PC-9 (cell line): Measurements from ENCODE around the gene ILDR1. TPM values are rescaled to one million over a fixed set of nuclear protein-coding genes. Genes with fewer than 3 reads are reported as not detected.

Experiments used
- BruUV-seq: library from RNA; stranded (reverse); fragments of 400-500 nt; replicated peaks from 2 replicates; lab custom pipeline; 2021; lab: Mats Ljungman, UMichigan
- CTCF ChIA-PET: fragments of 300-600 bp; sonication (Branson Sonifier 250); formaldehyde crosslinking; loops from one replicate; lab custom pipeline; 2022; ENCODE audit warnings: antibody characterized with exemption; lab: Charles Lee
- POLR2A ChIA-PET: fragments of 300-600 bp; sonication (Branson Sonifier 250); formaldehyde crosslinking; loops from one replicate; lab custom pipeline; 2022; ENCODE audit warnings: antibody characterized with exemption; ENCODE audit not compliant: unreplicated experiment; lab: Charles Lee
- DNase-seq, 2 experiments: peaks; one replicate each; pipeline versions ENCODE4 v3.0.0 to v3.0.0-alpha.2; 2015 to 2022; ENCODE audit warnings: mixed read lengths in 1 of 2
- H2AFZ ChIP-seq: fragments of 200-600 bp; sonication (generic); 2 replicates; pipeline ENCODE4 v1.8.1; 2017; ENCODE audit warnings: antibody characterized with exemption
- H3F3A ChIP-seq: fragments of 200-600 bp; sonication (generic); 2 replicates; pipeline ENCODE4 v1.8.1; 2017; ENCODE audit warnings: antibody characterized with exemption, mild to moderate bottlenecking, low read depth; ENCODE audit not compliant: insufficient read depth
- H3K27ac ChIP-seq: fragments of 200-600 bp; sonication (generic); 2 replicates; pipeline ENCODE4 v1.6.1; 2016; ENCODE audit warnings: mixed run types
- H3K27me3 ChIP-seq: fragments of 200-600 bp; sonication (generic); 2 replicates; pipeline ENCODE4 v1.6.1; 2016; ENCODE audit warnings: low read depth, mixed run types; ENCODE audit not compliant: insufficient read depth
- H3K36me3 ChIP-seq: fragments of 200-600 bp; sonication (generic); 2 replicates; pipeline ENCODE4 v1.6.1; 2016; ENCODE audit warnings: low read depth, mixed run types
- H3K4me1 ChIP-seq: fragments of 200-600 bp; sonication (generic); replicated peaks from 2 replicates; pipeline ENCODE4 v1.6.1; 2016; ENCODE audit warnings: mixed run types; ENCODE audit not compliant: insufficient read depth
- H3K4me2 ChIP-seq: fragments of 200-600 bp; sonication (generic); 2 replicates; pipeline ENCODE4 v1.6.1; 2017; ENCODE audit warnings: mixed run types
- H3K4me3 ChIP-seq: fragments of 200-600 bp; sonication (generic); 2 replicates; pipeline ENCODE4 v1.6.1; 2016; ENCODE audit warnings: mixed run types
- H3K79me2 ChIP-seq: fragments of 200-600 bp; sonication (generic); 2 replicates; pipeline ENCODE4 v1.6.1; 2017; ENCODE audit warnings: low read depth, mixed run types
- H3K9me2 ChIP-seq: fragments of 200-600 bp; sonication (generic); 2 replicates; pipeline ENCODE4 v1.8.1; 2017; ENCODE audit warnings: mild to moderate bottlenecking; ENCODE audit not compliant: insufficient read depth
- H3K9me3 ChIP-seq: fragments of 200-600 bp; sonication (generic); 2 replicates; pipeline ENCODE4 v1.8.1; 2016; ENCODE audit warnings: low read depth; ENCODE audit not compliant: insufficient read depth
- H4K20me1 ChIP-seq: fragments of 200-600 bp; sonication (generic); 2 replicates; pipeline ENCODE4 v1.8.1; 2017; ENCODE audit not compliant: insufficient read depth
- CTCF ChIP-seq: fragments of 200-600 bp; sonication (generic); conservative IDR thresholded peaks from 2 replicates; pipeline ENCODE4 v1.6.1; 2017; ENCODE audit warnings: mixed run types, antibody characterized with exemption, mild to moderate bottlenecking, moderate library complexity
- EZH2 ChIP-seq: fragments of 200-600 bp; sonication (generic); IDR thresholded peaks from 2 replicates; pipeline ENCODE4 v1.8.0; 2017; ENCODE audit warnings: antibody characterized with exemption, low read depth
- intact Hi-C: fragments of 100-400 bp; cut with micrococcal nuclease; formaldehyde crosslinking; loops from one replicate; pipeline ENCODE4 v1.10.0; 2022; ENCODE audit not compliant: unreplicated experiment
- total RNA-seq: library from RNA; stranded (reverse); gene quantifications from 2 replicates; pipeline ENCODE4 v1.2.3, GENCODE V29; 2021

ILDR1 gene
- total RNA-seq, 1 experiment from 2014 or later = 5.1 TPM

GRCh38 chr3:121969631-121970030 is 52.4 kb downstream of the ILDR1 start:
- Histone ChIP-seq H3K4me3 (no peak overlapping the region), H3K4me1 (no peaks in the 10 kb centered on the region), H3K27me3 (no peaks in the 10 kb centered on the region), H3K9me3 (no peaks in the 10 kb centered on the region), H2AFZ (no peak overlapping the region), H3K27ac (no peak overlapping the region), H3K9me2 (no peaks in the 10 kb centered on the region), H3K79me2 (no peaks in the 10 kb centered on the region), H3K36me3 (no peaks in the 10 kb centered on the region), H4K20me1 (no peaks in the 10 kb centered on the region), H3F3A (no peaks in the 10 kb centered on the region), H3K4me2 (no peak overlapping the region)
- intact Hi-C loops = no loop called here
- CTCF ChIA-PET = interaction anchor here (0.6 kb wide), 1 partner anchor 809 kb away, joined by 6 read pairs; no protein-coding TSS in a partner anchor
- peak in 1 of 2 experiments; percentile 35 for DNase-seq
- POLR2A ChIA-PET = no interaction called here
- TF ChIP-seq CTCF = no peak
- no peak for TF ChIP-seq EZH2
- BruUV-seq = no TSS peak

- H4K20me1 ChIP-seq = no peaks in the 10 kb centered on the region
- no peak for DNase-seq
- ChIA-PET CTCF (no interaction called here), POLR2A (no interaction called here)
- no peak overlapping the region for H2AFZ ChIP-seq
- H3K79me2 ChIP-seq = no peaks in the 10 kb centered on the region
- BruUV-seq = no TSS peak
- no peaks in the 10 kb centered on the region for H3F3A ChIP-seq
- no peaks in the 10 kb centered on the region for H3K27me3 ChIP-seq
- no peak overlapping the region for H3K4me2 ChIP-seq
- H3K4me1 ChIP-seq = no peaks in the 10 kb centered on the region
- no peak for TF ChIP-seq CTCF
- no peak for TF ChIP-seq EZH2
- no peaks in the 10 kb centered on the region for H3K36me3 ChIP-seq
- no peaks in the 10 kb centered on the region; the same call in 1 of the 2 replicates for H3K9me3 ChIP-seq
- no peaks in the 10 kb centered on the region for H3K9me2 ChIP-seq
- H3K4me3 ChIP-seq = no peak overlapping the region
- intact Hi-C loops = no loop called here
- H3K27ac ChIP-seq = no peak overlapping the region
Observed at GRCh38 chr3:121963608-121964007, 58.4 kb downstream of the ILDR1 start.

DNA sequence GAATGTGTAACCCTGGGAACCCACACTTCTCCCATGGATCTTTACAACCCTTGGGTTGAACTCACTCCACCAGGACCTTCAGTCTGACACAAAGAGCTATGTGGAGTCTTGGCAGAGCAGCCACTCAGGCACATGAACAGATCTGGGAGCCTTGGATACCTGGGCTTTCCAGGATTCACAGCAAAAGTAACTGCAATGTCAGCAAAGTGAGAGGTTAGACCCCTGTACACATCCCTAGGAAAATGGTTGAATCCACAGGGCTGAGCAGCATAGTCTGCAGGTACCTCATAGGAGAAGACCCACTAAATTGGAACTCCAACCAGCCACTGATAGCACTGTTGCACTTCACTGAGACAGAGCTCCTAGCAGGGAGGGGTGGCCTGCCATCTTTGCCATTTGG is 59.6 kb downstream of the ILDR1 start:
- no peak overlapping the region for H2AFZ ChIP-seq

More for the DNA sequence above, 59.6 kb downstream of the ILDR1 start:
- no peak overlapping the region for H3K27ac ChIP-seq
- BruUV-seq = no TSS peak
- intact Hi-C loops = no loop called here
- no peaks in the 10 kb centered on the region for H3K4me1 ChIP-seq
- ChIA-PET CTCF (no interaction called here), POLR2A (no interaction called here)
- H3K4me3 ChIP-seq = no peak overlapping the region
- H3F3A ChIP-seq = no peaks in the 10 kb centered on the region
- no peaks in the 10 kb centered on the region for H3K9me2 ChIP-seq
- no peaks in the 10 kb centered on the region for H4K20me1 ChIP-seq
- no peaks in the 10 kb centered on the region for H3K36me3 ChIP-seq
- DNase-seq = no peak
- TF ChIP-seq EZH2 (no peak), CTCF (no peak)
- no peaks in the 10 kb centered on the region for H3K27me3 ChIP-seq
- H3K79me2 ChIP-seq = no peaks in the 10 kb centered on the region
- no peak overlapping the region for H3K4me2 ChIP-seq
- H3K9me3 ChIP-seq = no peaks in the 10 kb centered on the region; the same call in 1 of the 2 replicates
